GM12892 (cell line): Measurements from ENCODE around the gene CRISPLD2.

Experiments
- POLR2A ChIP-seq: IDR thresholded peaks from 2 replicates; pipeline ENCODE4 v1.6.1; 2011; ENCODE audit warnings: low read depth, low read length, control low read depth
- POLR2AphosphoS5 ChIP-seq: IDR thresholded peaks from 2 replicates; pipeline ENCODE4 v1.6.1; 2011; ENCODE audit warnings: low read depth, low read length, control low read depth

- TF ChIP-seq POLR2A (no peak), POLR2AphosphoS5 (no peak)
Measured at GRCh38 chr16:84878770-84879169, 59.0 kb downstream of the CRISPLD2 start.
